CD14-positive monocyte (primary cell): ENCODE results near the gene C19orf33. TPM values are rescaled to one million over a fixed set of nuclear protein-coding genes. Genes with fewer than 3 reads are reported as not detected.

Source experiments
- DNase-seq, 3 donors: peaks; one replicate each; pipeline ENCODE4 v3.0.0-alpha.2; 2011 to 2022
- H2AFZ ChIP-seq: 2 replicates; pipeline ENCODE4 v1.6.0; 2012; ENCODE audit warnings: mild to moderate bottlenecking, low read depth, low read length, inconsistent platforms; ENCODE audit not compliant: insufficient read depth, poor library complexity, severe bottlenecking
- H3K27ac ChIP-seq, 2 donors: 1 replicate in 1 of 2; 2 replicates in 1 of 2; pipeline ENCODE4 v1.5.1; 2012 to 2013; ENCODE audit warnings: low read length in 2 of 2, control low read depth in 1 of 2, inconsistent platforms in 1 of 2, low read depth in 1 of 2, mild to moderate bottlenecking in 1 of 2
- H3K27me3 ChIP-seq, 2 donors: one replicate each; pipeline versions ENCODE4 v1.6.0 to v1.6.1; 2011 to 2013; ENCODE audit warnings: low read length in 2 of 2; ENCODE audit not compliant: control insufficient read depth in 2 of 2, insufficient read depth in 2 of 2
- H3K36me3 ChIP-seq, 2 donors: replicated peaks in 1 of 2; 1 replicate in 1 of 2; 2 replicates in 1 of 2; pipeline versions ENCODE4 v1.5.1 to v1.6.1; 2012 to 2013; ENCODE audit warnings: low read length in 2 of 2, control low read depth in 1 of 2, inconsistent platforms in 1 of 2, mild to moderate bottlenecking in 1 of 2; ENCODE audit not compliant: insufficient read depth in 2 of 2, control insufficient read depth in 1 of 2
- H3K4me1 ChIP-seq, 2 donors: 1 replicate in 1 of 2; 2 replicates in 1 of 2; pipeline versions ENCODE4 v1.5.1 to v1.6.1; 2012 to 2013; ENCODE audit warnings: low read length in 2 of 2, control low read depth in 1 of 2, inconsistent platforms in 1 of 2, mild to moderate bottlenecking in 1 of 2, moderate library complexity in 1 of 2; ENCODE audit not compliant: insufficient read depth in 2 of 2, control insufficient read depth in 1 of 2
- H3K4me2 ChIP-seq: replicated peaks from 2 replicates; pipeline ENCODE3; 2012; ENCODE audit warnings: low read length, moderate library complexity, mild to moderate bottlenecking; ENCODE audit not compliant: poor library complexity, severe bottlenecking; ENCODE audit errors: extremely low read depth
- H3K4me3 ChIP-seq, 3 experiments: fragments of 200-600 bp in 1 of 3; sonication (generic) in 1 of 3; replicated peaks in 1 of 3; 1 replicate in 2 of 3; 2 replicates in 1 of 3; pipeline ENCODE4 v1.5.1; 2011 to 2013; ENCODE audit warnings: low read length in 3 of 3, mild to moderate bottlenecking in 3 of 3, control low read depth in 2 of 3, low read depth in 2 of 3, inconsistent platforms in 1 of 3, moderate library complexity in 1 of 3
- H3K79me2 ChIP-seq: 2 replicates; pipeline ENCODE4 v1.6.0; 2012; ENCODE audit warnings: mild to moderate bottlenecking, control low read depth, inconsistent platforms, low read length, moderate library complexity; ENCODE audit not compliant: insufficient read depth
- H3K9ac ChIP-seq: 2 replicates; pipeline ENCODE4 v1.6.0; 2017; ENCODE audit warnings: low read length, mild to moderate bottlenecking; ENCODE audit not compliant: insufficient read depth, poor library complexity, severe bottlenecking
- H3K9me3 ChIP-seq, 2 donors: replicated peaks in 1 of 2; 1 replicate in 1 of 2; 2 replicates in 1 of 2; pipeline versions ENCODE4 v1.5.1 to v1.6.1; 2012 to 2013; ENCODE audit warnings: low read length in 2 of 2, control low read depth in 1 of 2; ENCODE audit not compliant: control insufficient read depth in 1 of 2, insufficient read depth in 1 of 2
- H4K20me1 ChIP-seq: 2 replicates; pipeline ENCODE4 v1.6.0; 2012; ENCODE audit warnings: mild to moderate bottlenecking, low read length, control low read depth, moderate library complexity; ENCODE audit not compliant: insufficient read depth
- H3K27ac Mint-ChIP-seq, 7 donors: one replicate each; pipeline ENCODE4 v1.8.0; 2020; ENCODE audit warnings: mild to moderate bottlenecking in 7 of 7, mixed read lengths in 7 of 7, moderate library complexity in 6 of 7, inconsistent platforms in 2 of 7
- H3K27me3 Mint-ChIP-seq, 3 donors: one replicate each; pipeline ENCODE4 v1.8.0; 2021 to 2022; ENCODE audit warnings: low read depth in 3 of 3, mild to moderate bottlenecking in 3 of 3, mixed read lengths in 3 of 3, moderate library complexity in 3 of 3, inconsistent platforms in 1 of 3
- H3K36me3 Mint-ChIP-seq, 2 donors: one replicate each; pipeline ENCODE4 v1.8.0; 2020; ENCODE audit warnings: mixed read lengths in 2 of 2, inconsistent platforms in 1 of 2, mild to moderate bottlenecking in 1 of 2
- H3K4me1 Mint-ChIP-seq: one replicate; pipeline ENCODE4 v1.8.0; 2020; ENCODE audit warnings: mild to moderate bottlenecking, mixed read lengths
- H3K4me3 Mint-ChIP-seq, 2 donors: one replicate each; pipeline ENCODE4 v1.8.0; 2020; ENCODE audit warnings: mild to moderate bottlenecking in 2 of 2, mixed read lengths in 2 of 2, moderate library complexity in 1 of 2
- H3K9me3 Mint-ChIP-seq, 7 donors: one replicate each; pipeline ENCODE4 v1.8.0; 2020 to 2022; ENCODE audit warnings: mixed read lengths in 7 of 7, mild to moderate bottlenecking in 6 of 7, moderate library complexity in 6 of 7, inconsistent platforms in 2 of 7
- WGBS: methylation state at CpG from one replicate; pipeline ENCODE4 v1.1.5; 2013; ENCODE audit warnings: missing lambda C conversion rate; ENCODE audit not compliant: insufficient coverage; 5-methylcytosine and 5-hydroxymethylcytosine counted together
- intact Hi-C, 2 donors: fragments of 100-400 bp; cut with micrococcal nuclease; formaldehyde crosslinking; loops; one replicate each; pipeline versions ENCODE4 v1.15.0 to v1.15.1; 2023
- polyA plus RNA-seq, 3 donors: library from polyadenylated mRNA; depleted of rRNA in 1 of 3; unstranded in 2 of 3; stranded (reverse) in 1 of 3; fragments of 300-500 nt in 2 of 3; fragments of >200 nt in 1 of 3; fragmentation: Illumina TruSeq in 2 of 3; gene quantifications; 1 replicate in 2 of 3; 2 replicates in 1 of 3; pipeline ENCODE4 v1.2.3, GENCODE V29; 2012 to 2021
- TF ChIP-seq, protein P1 (sequence below): fragments of 200-600 bp; IDR thresholded peaks from one replicate; pipeline ENCODE4 v1.8.0; 2022; ENCODE audit warnings: antibody characterized with exemption, mild to moderate bottlenecking

C19orf33 gene
- polyA plus RNA-seq, 3 donors, result 0.43 to 0.73 (median 0.69) TPM

DNA sequence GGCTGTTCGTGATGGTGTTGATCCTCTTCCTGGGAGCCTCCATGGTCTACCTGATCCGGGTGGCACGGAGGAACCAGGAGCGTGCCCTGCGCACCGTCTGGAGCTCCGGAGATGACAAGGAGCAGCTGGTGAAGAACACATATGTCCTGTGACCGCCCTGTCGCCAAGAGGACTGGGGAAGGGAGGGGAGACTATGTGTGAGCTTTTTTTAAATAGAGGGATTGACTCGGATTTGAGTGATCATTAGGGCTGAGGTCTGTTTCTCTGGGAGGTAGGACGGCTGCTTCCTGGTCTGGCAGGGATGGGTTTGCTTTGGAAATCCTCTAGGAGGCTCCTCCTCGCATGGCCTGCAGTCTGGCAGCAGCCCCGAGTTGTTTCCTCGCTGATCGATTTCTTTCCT is 12.2 kb upstream of the C19orf33 start:
- intact Hi-C loops, result no loop called here
- H3K27ac Mint-ChIP-seq, result no peak overlapping the region
- Histone ChIP-seq H3K36me3 (peaks cover 28 to 41% of the 10 kb centered on the region in 2 donors), H3K4me3 (no peak overlapping the region), H3K9me3 (no peaks in the 10 kb centered on the region), H3K9ac (no peak overlapping the region), H3K79me2 (no peaks in the 10 kb centered on the region), H4K20me1 (no peaks in the 10 kb centered on the region), H3K27ac (no peak overlapping the region), H3K4me2 (no peak overlapping the region), H3K27me3 (no peaks in the 10 kb centered on the region), H3K4me1 (peaks cover 23 to 27% of the 10 kb centered on the region in 2 donors), H2AFZ (no peak overlapping the region)
- DNase-seq, result no peak
- peaks cover 1 to 7% (median 5%) of the 10 kb centered on the region in 3 donors for H3K27me3 Mint-ChIP-seq
- H3K9me3 Mint-ChIP-seq, result peaks cover 0 to 2% (median 0%) of the 10 kb centered on the region in 7 donors
- peaks cover 41 to 52% of the 10 kb centered on the region in 2 donors for H3K36me3 Mint-ChIP-seq
- H3K4me3 Mint-ChIP-seq, result no peak overlapping the region
- TF ChIP-seq, protein P1, sequence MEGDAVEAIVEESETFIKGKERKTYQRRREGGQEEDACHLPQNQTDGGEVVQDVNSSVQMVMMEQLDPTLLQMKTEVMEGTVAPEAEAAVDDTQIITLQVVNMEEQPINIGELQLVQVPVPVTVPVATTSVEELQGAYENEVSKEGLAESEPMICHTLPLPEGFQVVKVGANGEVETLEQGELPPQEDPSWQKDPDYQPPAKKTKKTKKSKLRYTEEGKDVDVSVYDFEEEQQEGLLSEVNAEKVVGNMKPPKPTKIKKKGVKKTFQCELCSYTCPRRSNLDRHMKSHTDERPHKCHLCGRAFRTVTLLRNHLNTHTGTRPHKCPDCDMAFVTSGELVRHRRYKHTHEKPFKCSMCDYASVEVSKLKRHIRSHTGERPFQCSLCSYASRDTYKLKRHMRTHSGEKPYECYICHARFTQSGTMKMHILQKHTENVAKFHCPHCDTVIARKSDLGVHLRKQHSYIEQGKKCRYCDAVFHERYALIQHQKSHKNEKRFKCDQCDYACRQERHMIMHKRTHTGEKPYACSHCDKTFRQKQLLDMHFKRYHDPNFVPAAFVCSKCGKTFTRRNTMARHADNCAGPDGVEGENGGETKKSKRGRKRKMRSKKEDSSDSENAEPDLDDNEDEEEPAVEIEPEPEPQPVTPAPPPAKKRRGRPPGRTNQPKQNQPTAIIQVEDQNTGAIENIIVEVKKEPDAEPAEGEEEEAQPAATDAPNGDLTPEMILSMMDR, result no peak
- H3K4me1 Mint-ChIP-seq, result peaks cover 22% of the 10 kb centered on the region
- WGBS, result 97% methylated on average over 12 of the region's 15 CpGs

DNA sequence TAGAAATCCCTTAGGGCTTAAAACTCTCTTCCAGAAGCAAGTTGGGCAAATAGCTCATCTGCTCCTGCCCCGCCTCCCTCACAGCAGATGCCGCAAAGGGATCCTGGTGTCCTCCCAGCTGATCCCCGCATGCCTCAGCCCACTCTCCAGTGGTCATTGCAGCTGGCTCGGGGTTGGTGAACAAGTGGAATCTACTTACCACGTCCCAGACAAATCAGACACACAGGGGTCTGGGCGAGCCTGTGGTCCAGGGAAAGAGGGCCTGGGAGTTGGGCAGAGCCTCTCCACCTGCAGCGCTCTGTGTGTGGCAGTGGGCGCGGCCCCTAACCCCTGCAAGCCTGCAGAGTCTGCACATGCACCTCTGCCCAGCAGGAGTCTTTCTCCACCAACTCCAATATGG is 10.8 kb upstream of the C19orf33 start:
- H3K27me3 Mint-ChIP-seq, result peaks cover 0 to 9% (median 7%) of the 10 kb centered on the region in 3 donors
- Histone ChIP-seq H3K9me3 (no peaks in the 10 kb centered on the region), H3K4me3 (no peak overlapping the region), H3K4me2 (no peak overlapping the region), H2AFZ (no peak overlapping the region), H3K9ac (no peak overlapping the region), H3K79me2 (no peaks in the 10 kb centered on the region), H3K36me3 (peaks cover 28 to 41% of the 10 kb centered on the region in 2 donors), H3K4me1 (peaks cover 9 to 13% of the 10 kb centered on the region in 2 donors), H4K20me1 (no peaks in the 10 kb centered on the region), H3K27me3 (no peaks in the 10 kb centered on the region), H3K27ac (no peak overlapping the region)
- H3K4me3 Mint-ChIP-seq, result no peak overlapping the region
- H3K36me3 Mint-ChIP-seq, result peaks cover 41 to 51% of the 10 kb centered on the region in 2 donors
- TF ChIP-seq, protein P1, result no peak
- intact Hi-C loops, result no loop called here
- DNase-seq, result no peak
- peaks cover 8% of the 10 kb centered on the region for H3K4me1 Mint-ChIP-seq
- no peak overlapping the region for H3K27ac Mint-ChIP-seq
- WGBS, result 96% methylated on average over 5 of the region's 9 CpGs
- peaks cover 0 to 2% (median 0%) of the 10 kb centered on the region in 7 donors for H3K9me3 Mint-ChIP-seq
